Measurements from ENCODE around the gene TMC7. TPM values are rescaled to one million over a fixed set of nuclear protein-coding genes. Genes with fewer than 3 reads are reported as not detected.

The TMC7 gene
- total and polyA plus RNA-seq, 2 of the 13 experiments (the other 11 are each of a cell fraction or from before 2014, with no cell fraction given) = 1.2 to 5.1 TPM

DNA sequence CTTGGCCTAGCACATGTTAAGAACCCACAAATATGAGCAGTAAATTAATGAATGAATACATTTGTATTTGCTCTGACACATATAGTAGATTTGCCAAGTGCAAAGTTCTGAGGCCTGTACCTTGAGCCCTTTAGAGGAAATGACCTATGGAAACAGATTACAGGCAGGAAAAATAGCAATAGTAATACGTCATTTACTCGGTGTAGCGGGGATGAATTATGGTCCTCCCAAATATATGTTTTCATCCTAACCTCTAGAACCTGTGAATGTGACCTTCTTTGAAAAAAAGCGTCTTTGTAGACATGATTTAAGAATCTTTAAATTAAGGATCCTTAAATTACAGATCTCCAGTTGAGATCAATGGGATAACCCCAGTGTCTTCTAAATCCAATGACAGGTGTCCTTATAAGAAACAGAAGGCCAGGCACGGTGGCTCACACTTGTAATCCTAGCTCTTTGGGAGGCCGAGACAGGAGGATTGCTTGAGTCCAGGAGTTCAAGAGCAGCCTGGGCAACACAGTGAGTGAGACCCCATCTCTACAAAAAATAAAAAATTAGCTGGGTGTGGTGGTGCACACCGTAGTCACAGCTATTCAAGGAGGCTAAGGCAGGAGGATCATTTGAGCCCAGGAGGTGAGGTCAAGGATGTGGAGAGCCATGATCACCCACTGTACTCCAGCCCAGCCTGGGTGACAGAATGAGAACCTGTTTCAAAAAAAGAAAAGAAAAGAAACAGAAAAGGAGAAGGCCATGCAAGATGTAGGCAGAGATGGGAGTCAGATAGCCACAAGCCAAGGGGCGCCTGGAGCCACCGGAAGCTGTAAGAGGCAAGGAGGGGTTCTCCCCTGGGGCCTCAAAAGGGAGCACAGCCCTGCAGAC, 124.9 kb downstream of the TMC7 start (continued):
- TF ChIP-seq, protein P1, sequence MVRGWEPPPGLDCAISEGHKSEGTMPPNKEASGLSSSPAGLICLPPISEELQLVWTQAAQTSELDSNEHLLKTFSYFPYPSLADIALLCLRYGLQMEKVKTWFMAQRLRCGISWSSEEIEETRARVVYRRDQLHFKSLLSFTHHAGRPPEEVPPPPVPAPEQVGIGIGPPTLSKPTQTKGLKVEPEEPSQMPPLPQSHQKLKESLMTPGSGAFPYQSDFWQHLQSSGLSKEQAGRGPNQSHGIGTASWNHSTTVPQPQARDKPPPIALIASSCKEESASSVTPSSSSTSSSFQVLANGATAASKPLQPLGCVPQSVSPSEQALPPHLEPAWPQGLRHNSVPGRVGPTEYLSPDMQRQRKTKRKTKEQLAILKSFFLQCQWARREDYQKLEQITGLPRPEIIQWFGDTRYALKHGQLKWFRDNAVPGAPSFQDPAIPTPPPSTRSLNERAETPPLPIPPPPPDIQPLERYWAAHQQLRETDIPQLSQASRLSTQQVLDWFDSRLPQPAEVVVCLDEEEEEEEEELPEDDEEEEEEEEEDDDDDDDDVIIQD (CRISPR knock-in tag; IDR thresholded peaks at IDR 0.05; ENCODE audit: low read depth) = no peak; the same call in 1 of the 2 replicates
- TF ChIP-seq, protein P2, sequence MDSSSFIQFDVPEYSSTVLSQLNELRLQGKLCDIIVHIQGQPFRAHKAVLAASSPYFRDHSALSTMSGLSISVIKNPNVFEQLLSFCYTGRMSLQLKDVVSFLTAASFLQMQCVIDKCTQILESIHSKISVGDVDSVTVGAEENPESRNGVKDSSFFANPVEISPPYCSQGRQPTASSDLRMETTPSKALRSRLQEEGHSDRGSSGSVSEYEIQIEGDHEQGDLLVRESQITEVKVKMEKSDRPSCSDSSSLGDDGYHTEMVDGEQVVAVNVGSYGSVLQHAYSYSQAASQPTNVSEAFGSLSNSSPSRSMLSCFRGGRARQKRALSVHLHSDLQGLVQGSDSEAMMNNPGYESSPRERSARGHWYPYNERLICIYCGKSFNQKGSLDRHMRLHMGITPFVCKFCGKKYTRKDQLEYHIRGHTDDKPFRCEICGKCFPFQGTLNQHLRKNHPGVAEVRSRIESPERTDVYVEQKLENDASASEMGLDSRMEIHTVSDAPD (CRISPR knock-in tag; IDR thresholded peaks at IDR 0.05) = 0 out of 2 replicates have a peak, but pooled peaks have one; percentile 40
- TF ChIP-seq, protein P3, sequence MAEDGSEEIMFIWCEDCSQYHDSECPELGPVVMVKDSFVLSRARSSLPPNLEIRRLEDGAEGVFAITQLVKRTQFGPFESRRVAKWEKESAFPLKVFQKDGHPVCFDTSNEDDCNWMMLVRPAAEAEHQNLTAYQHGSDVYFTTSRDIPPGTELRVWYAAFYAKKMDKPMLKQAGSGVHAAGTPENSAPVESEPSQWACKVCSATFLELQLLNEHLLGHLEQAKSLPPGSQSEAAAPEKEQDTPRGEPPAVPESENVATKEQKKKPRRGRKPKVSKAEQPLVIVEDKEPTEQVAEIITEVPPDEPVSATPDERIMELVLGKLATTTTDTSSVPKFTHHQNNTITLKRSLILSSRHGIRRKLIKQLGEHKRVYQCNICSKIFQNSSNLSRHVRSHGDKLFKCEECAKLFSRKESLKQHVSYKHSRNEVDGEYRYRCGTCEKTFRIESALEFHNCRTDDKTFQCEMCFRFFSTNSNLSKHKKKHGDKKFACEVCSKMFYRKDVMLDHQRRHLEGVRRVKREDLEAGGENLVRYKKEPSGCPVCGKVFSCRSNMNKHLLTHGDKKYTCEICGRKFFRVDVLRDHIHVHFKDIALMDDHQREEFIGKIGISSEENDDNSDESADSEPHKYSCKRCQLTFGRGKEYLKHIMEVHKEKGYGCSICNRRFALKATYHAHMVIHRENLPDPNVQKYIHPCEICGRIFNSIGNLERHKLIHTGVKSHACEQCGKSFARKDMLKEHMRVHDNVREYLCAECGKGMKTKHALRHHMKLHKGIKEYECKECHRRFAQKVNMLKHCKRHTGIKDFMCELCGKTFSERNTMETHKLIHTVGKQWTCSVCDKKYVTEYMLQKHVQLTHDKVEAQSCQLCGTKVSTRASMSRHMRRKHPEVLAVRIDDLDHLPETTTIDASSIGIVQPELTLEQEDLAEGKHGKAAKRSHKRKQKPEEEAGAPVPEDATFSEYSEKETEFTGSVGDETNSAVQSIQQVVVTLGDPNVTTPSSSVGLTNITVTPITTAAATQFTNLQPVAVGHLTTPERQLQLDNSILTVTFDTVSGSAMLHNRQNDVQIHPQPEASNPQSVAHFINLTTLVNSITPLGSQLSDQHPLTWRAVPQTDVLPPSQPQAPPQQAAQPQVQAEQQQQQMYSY (CRISPR knock-in tag; IDR thresholded peaks at IDR 0.05) = 0 out of 2 replicates have a peak, but pooled peaks have one; percentile 46
- peak; percentile 22; the same call in 1 of the 2 replicates for TF ChIP-seq KDM3A (CRISPR knock-in tag; IDR thresholded peaks at IDR 0.05; ENCODE audit: low read depth)
- no peak for TF ChIP-seq HOXA7 (CRISPR knock-in tag; IDR thresholded peaks at IDR 0.05)
- peak; percentile 88 for TF ChIP-seq ZNF24 (IDR thresholded peaks at IDR 0.05)
- TF ChIP-seq, protein P4, sequence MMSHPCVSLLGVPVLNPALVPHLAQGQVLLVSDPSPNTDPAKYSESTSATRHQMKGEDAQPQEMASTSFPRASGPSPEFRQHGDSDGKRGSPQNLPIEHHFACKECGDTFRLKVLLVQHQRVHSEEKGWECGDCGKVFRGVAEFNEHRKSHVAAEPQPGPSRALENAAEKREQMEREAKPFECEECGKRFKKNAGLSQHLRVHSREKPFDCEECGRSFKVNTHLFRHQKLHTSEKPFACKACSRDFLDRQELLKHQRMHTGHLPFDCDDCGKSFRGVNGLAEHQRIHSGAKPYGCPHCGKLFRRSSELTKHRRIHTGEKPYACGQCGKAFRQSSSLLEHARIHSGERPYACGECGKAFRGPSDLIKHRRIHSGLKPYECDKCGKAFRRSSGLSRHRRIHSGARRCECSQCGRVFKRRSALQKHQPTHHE (CRISPR knock-in tag; IDR thresholded peaks at IDR 0.05; ENCODE audit: borderline replicate concordance) = no peak
- 0 out of 2 replicates have a peak, but pooled peaks have one; percentile 27 for TF ChIP-seq SNAPC2 (CRISPR knock-in tag; IDR thresholded peaks at IDR 0.05)
- TF ChIP-seq MXI1 (IDR thresholded peaks at IDR 0.05; ENCODE audit: borderline replicate concordance, low read depth, low read length) = 0 out of 3 replicates have a peak, but pooled peaks have one; percentile 16
- no peak for TF ChIP-seq MYNN (CRISPR knock-in tag; IDR thresholded peaks at IDR 0.05; ENCODE audit: low read depth)
- TF ChIP-seq NFKB2 (CRISPR knock-in tag; IDR thresholded peaks at IDR 0.05; ENCODE audit: borderline replicate concordance) = peak; percentile 34; the same call in 1 of the 2 replicates
- TF ChIP-seq, protein P5, sequence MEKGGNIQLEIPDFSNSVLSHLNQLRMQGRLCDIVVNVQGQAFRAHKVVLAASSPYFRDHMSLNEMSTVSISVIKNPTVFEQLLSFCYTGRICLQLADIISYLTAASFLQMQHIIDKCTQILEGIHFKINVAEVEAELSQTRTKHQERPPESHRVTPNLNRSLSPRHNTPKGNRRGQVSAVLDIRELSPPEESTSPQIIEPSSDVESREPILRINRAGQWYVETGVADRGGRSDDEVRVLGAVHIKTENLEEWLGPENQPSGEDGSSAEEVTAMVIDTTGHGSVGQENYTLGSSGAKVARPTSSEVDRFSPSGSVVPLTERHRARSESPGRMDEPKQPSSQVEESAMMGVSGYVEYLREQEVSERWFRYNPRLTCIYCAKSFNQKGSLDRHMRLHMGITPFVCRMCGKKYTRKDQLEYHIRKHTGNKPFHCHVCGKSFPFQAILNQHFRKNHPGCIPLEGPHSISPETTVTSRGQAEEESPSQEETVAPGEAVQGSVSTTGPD (CRISPR knock-in tag; IDR thresholded peaks at IDR 0.05) = no peak
